ENCODE results near the gene PRRX2. TPM values are rescaled to one million over a fixed set of nuclear protein-coding genes. Genes with fewer than 3 reads are reported as not detected.
A peak's percentile ranks its signal among the peaks of the same experiment; 100 is the strongest.

Gene PRRX2
- total RNA-seq, 4 donors from 2014 or later, result 0.75 to 1.7 (median 1.6) TPM; not detected in 1

- Histone ChIP-seq H3K27me3 (peaks cover 14 to 40% (median 33%) of the 10 kb centered on the region in 3 donors), H3K4me1 (no peaks in the 10 kb centered on the region), H3K36me3 (no peaks in the 10 kb centered on the region), H3K27ac (no peak overlapping the region), H3K4me3 (peak overlapping the region in 2 of 4 donors; percentile 9 to 26), H3K9me3 (no peaks in the 10 kb centered on the region)
- ATAC-seq, result no peak
- intact Hi-C loops (cut with DNase I; ENCODE audit: low total_unique reads), result no loop called here
- DNase-seq, result no peak
- in situ Hi-C loops (cut with MboI; ENCODE audit: low sequenced_read_pairs in 4 of 4), result no loop called here
- TF ChIP-seq POLR2A (IDR thresholded peaks at IDR 0.05) (no peak), CTCF (IDR thresholded peaks at IDR 0.05 in 4 of 5, conservative IDR thresholded peaks at IDR 0.05 in 1 of 5) (no peak)
These were observed 1.1 kb downstream of the PRRX2 start for GRCh38 chr9:129666575-129666974.

GRCh38 chr9:129667378-129667777 is 1.9 kb downstream of the PRRX2 start:
- Histone ChIP-seq H3K9me3 (no peaks in the 10 kb centered on the region), H3K4me3 (no peak overlapping the region), H3K27ac (no peak overlapping the region), H3K27me3 (peaks cover 14 to 39% (median 33%) of the 10 kb centered on the region in 3 donors), H3K36me3 (no peaks in the 10 kb centered on the region), H3K4me1 (no peaks in the 10 kb centered on the region)
- no peak for ATAC-seq
- TF ChIP-seq POLR2A (IDR thresholded peaks at IDR 0.05) (no peak), CTCF (IDR thresholded peaks at IDR 0.05 in 4 of 5, conservative IDR thresholded peaks at IDR 0.05 in 1 of 5) (no peak)
- no peak for DNase-seq
- intact Hi-C loops (cut with DNase I; ENCODE audit: low total_unique reads) (no loop called here), in situ Hi-C loops (cut with MboI; ENCODE audit: low sequenced_read_pairs in 4 of 4) (no loop called here)

- DNase-seq (no peak), ATAC-seq (no peak)
- H3K9me3 ChIP-seq, result no peaks in the 10 kb centered on the region
- intact Hi-C loops (cut with DNase I; ENCODE audit: low total_unique reads) (no loop called here), in situ Hi-C loops (cut with MboI; ENCODE audit: low sequenced_read_pairs in 4 of 4) (no loop called here)
- TF ChIP-seq POLR2A (IDR thresholded peaks at IDR 0.05) (no peak), CTCF (IDR thresholded peaks at IDR 0.05 in 4 of 5, conservative IDR thresholded peaks at IDR 0.05 in 1 of 5) (no peak)
- H3K27me3 ChIP-seq, result peaks cover 14 to 39% (median 33%) of the 10 kb centered on the region in 3 donors
- H3K27ac ChIP-seq, result no peak overlapping the region
- no peaks in the 10 kb centered on the region for H3K4me1 ChIP-seq
- H3K4me3 ChIP-seq, result no peak overlapping the region
- no peaks in the 10 kb centered on the region for H3K36me3 ChIP-seq
These were observed 2.4 kb downstream of the PRRX2 start for GRCh38 chr9:129667850-129668249.

GRCh38 chr9:129669141-129669718 is 3.8 kb downstream of the PRRX2 start:
- in situ Hi-C loops (cut with MboI; ENCODE audit: low sequenced_read_pairs in 4 of 4) (no loop called here), intact Hi-C loops (cut with DNase I; ENCODE audit: low total_unique reads) (no loop called here)
- Histone ChIP-seq H3K27me3 (peaks cover 14 to 31% (median 31%) of the 10 kb centered on the region in 3 donors), H3K27ac (no peak overlapping the region), H3K4me3 (no peak overlapping the region), H3K36me3 (no peaks in the 10 kb centered on the region), H3K9me3 (no peaks in the 10 kb centered on the region), H3K4me1 (no peaks in the 10 kb centered on the region)
- ATAC-seq (no peak), DNase-seq (no peak)
- TF ChIP-seq CTCF (IDR thresholded peaks at IDR 0.05 in 4 of 5, conservative IDR thresholded peaks at IDR 0.05 in 1 of 5) (no peak), POLR2A (IDR thresholded peaks at IDR 0.05) (no peak)

- ATAC-seq, result no peak
- intact Hi-C loops (cut with DNase I; ENCODE audit: low total_unique reads), result no loop called here
- TF ChIP-seq POLR2A (IDR thresholded peaks at IDR 0.05), result no peak
- no peak for TF ChIP-seq CTCF (IDR thresholded peaks at IDR 0.05 in 4 of 5, conservative IDR thresholded peaks at IDR 0.05 in 1 of 5)
- Histone ChIP-seq H3K9me3 (no peaks in the 10 kb centered on the region), H3K4me3 (no peak overlapping the region), H3K36me3 (no peaks in the 10 kb centered on the region), H3K4me1 (no peaks in the 10 kb centered on the region), H3K27ac (no peak overlapping the region), H3K27me3 (peaks cover 11 to 29% (median 25%) of the 10 kb centered on the region in 3 donors)
- in situ Hi-C loops (cut with MboI; ENCODE audit: low sequenced_read_pairs in 4 of 4), result no loop called here
- DNase-seq, result no peak
These were observed 4.5 kb downstream of the PRRX2 start for GRCh38 chr9:129669946-129670345.

Measured in gastrocnemius medialis (tissue), 4 donors.